K562 (cell line): ENCODE data around the gene PHLPP2. TPM values are rescaled to one million over a fixed set of nuclear protein-coding genes. Genes with fewer than 3 reads are reported as not detected.

Experiments
- ATAC-seq: fragments of 200-7000 bp; cut with Tn5 transposase; 3 replicates; pipeline ENCODE4 v1.9.1; 2020; ENCODE audit warnings: moderate library complexity
- BruUV-seq: library from RNA; stranded (reverse); fragments of 400-500 nt; replicated peaks from 2 replicates; lab custom pipeline; 2021; lab: Mats Ljungman, UMichigan
- CTCF ChIA-PET: fragments of 300-600 bp; formaldehyde crosslinking; extraction: SDS; loops from one replicate; lab custom pipeline; 2021; ENCODE audit warnings: low intra/inter-chr PET ratio; lab: Yijun Ruan, JAX
- POLR2A ChIA-PET: fragments of 300-600, 350-650 bp; sonication (Branson Sonifier 250); formaldehyde crosslinking; extraction: SDS; loops from one replicate; lab custom pipeline; 2021; ENCODE audit warnings: antibody characterized with exemption, inconsistent platforms; lab: Yijun Ruan, JAX
- DNase-seq, 4 experiments: peaks; one replicate each; pipeline versions ENCODE4 v3.0.0 to v3.0.0-alpha.2; 2011 to 2018; ENCODE audit warnings: low spot score in 3 of 4, mixed read lengths in 3 of 4; ENCODE audit errors: extremely low read depth in 1 of 4
- FAIRE-seq: peaks from 2 replicates; lab custom pipeline; 2011; peaks lifted over from hg19 to GRCh38; lab: Jason Lieb, UNC
- H2AFZ ChIP-seq: 2 replicates; pipeline ENCODE4 v1.6.0; 2011; ENCODE audit warnings: low read depth, low read length, control low read depth, inconsistent platforms
- H3K27ac ChIP-seq: fragments of 200-600 bp; 3 replicates; pipeline ENCODE4 v1.8.0; 2011; ENCODE audit warnings: low read depth, mild to moderate bottlenecking, control low read depth, inconsistent platforms, low read length, moderate library complexity, mixed read lengths; ENCODE audit errors: extremely low read depth
- H3K27me3 ChIP-seq, 2 experiments: fragments of 300-600 bp in 1 of 2; 2 replicates in 1 of 2; 3 replicates in 1 of 2; pipeline versions ENCODE4 v1.6.0 to v1.8.0; 2011; ENCODE audit warnings: inconsistent platforms in 2 of 2, low read length in 2 of 2, mild to moderate bottlenecking in 1 of 2, mixed read lengths in 1 of 2, moderate library complexity in 1 of 2; ENCODE audit not compliant: control insufficient read depth in 2 of 2, insufficient read depth in 2 of 2
- H3K36me3 ChIP-seq: fragments of 300-600 bp; 3 replicates; pipeline ENCODE4 v1.8.0; 2011; ENCODE audit warnings: mild to moderate bottlenecking, low read length, inconsistent platforms; ENCODE audit not compliant: control insufficient read depth, insufficient read depth
- H3K4me1 ChIP-seq, 2 experiments: fragments of 200-600 bp in 1 of 2; replicated peaks in 1 of 2; 2 replicates in 1 of 2; 3 replicates in 1 of 2; pipeline versions ENCODE4 v1.5.1 to v1.8.0; 2011; ENCODE audit warnings: inconsistent platforms in 2 of 2, low read length in 2 of 2, mild to moderate bottlenecking in 1 of 2, mixed read lengths in 1 of 2, moderate library complexity in 1 of 2; ENCODE audit not compliant: control insufficient read depth in 2 of 2, insufficient read depth in 2 of 2
- H3K4me2 ChIP-seq: 2 replicates; pipeline ENCODE4 v1.6.1; 2011; ENCODE audit warnings: low read length, control low read depth, inconsistent platforms, mixed read lengths; ENCODE audit not compliant: insufficient read depth
- H3K4me3 ChIP-seq: fragments of 200-600 bp; sonication (generic), shearing (Covaris generic); 2 replicates; pipeline ENCODE4 v1.5.1; 2016; ENCODE audit warnings: control low read depth, inconsistent platforms
- H3K79me2 ChIP-seq: fragments of 200-600 bp; 3 replicates; pipeline ENCODE4 v1.8.0; 2011; ENCODE audit warnings: low read length, inconsistent platforms; ENCODE audit not compliant: control insufficient read depth, insufficient read depth
- H3K9ac ChIP-seq, 2 experiments: 2 replicates each; pipeline versions ENCODE4 v1.6.0 to v1.6.1; 2011; ENCODE audit warnings: low read depth in 2 of 2, low read length in 2 of 2, control low read depth in 1 of 2, inconsistent platforms in 1 of 2, mild to moderate bottlenecking in 1 of 2, mixed read lengths in 1 of 2; ENCODE audit not compliant: insufficient read depth in 1 of 2
- H3K9me1 ChIP-seq: one replicate; pipeline ENCODE4 v1.6.0; 2011; ENCODE audit warnings: inconsistent platforms, mild to moderate bottlenecking, low read length, moderate library complexity; ENCODE audit not compliant: control insufficient read depth, insufficient read depth
- H3K9me3 ChIP-seq: replicated peaks from 2 replicates; pipeline ENCODE4 v1.5.1; 2011; ENCODE audit warnings: low read depth, low read length, inconsistent platforms; ENCODE audit not compliant: control insufficient read depth, insufficient read depth
- H4K20me1 ChIP-seq: replicated peaks from 2 replicates; pipeline ENCODE4 v1.6.1; 2011; ENCODE audit warnings: low read length, inconsistent platforms, mixed read lengths; ENCODE audit not compliant: control insufficient read depth, insufficient read depth
- KAT7 ChIP-seq: sonication (generic); formaldehyde crosslinking; IDR thresholded peaks from 2 replicates; pipeline ENCODE4 v1.8.0; 2022; ENCODE audit warnings: missing genetic modification reagents, mild to moderate bottlenecking, borderline replicate concordance
- KDM4B ChIP-seq, 2 experiments: fragments of 450-650 bp in 1 of 2; sonication (generic) in 1 of 2; IDR thresholded peaks; 2 replicates each; pipeline ENCODE4 v1.6.1; 2016 to 2017; ENCODE audit warnings: borderline replicate concordance in 2 of 2, antibody characterized with exemption in 1 of 2, low read depth in 1 of 2, mild to moderate bottlenecking in 1 of 2
- MCM3 ChIP-seq: fragments of 450-650 bp; IDR thresholded peaks from 2 replicates; pipeline ENCODE4 v1.6.1; 2016
- PML ChIP-seq: IDR thresholded peaks from 2 replicates; pipeline ENCODE4 v1.6.1; 2012; ENCODE audit warnings: low read length, inconsistent platforms
- RAD51 ChIP-seq: fragments of 450-650 bp; IDR thresholded peaks from 2 replicates; pipeline ENCODE4 v1.7.1; 2016; ENCODE audit warnings: low read depth, mild to moderate bottlenecking, borderline replicate concordance
- WGBS: fragments of 100-300 bp; shearing (Covaris generic); methylation state at CpG from one replicate; pipeline ENCODE4 v1.1.6; 2016; ENCODE audit warnings: low coverage, mixed read lengths; ENCODE audit not compliant: insufficient coverage; ENCODE audit errors: missing lambda C conversion rate; 5-methylcytosine and 5-hydroxymethylcytosine counted together
- in situ Hi-C: fragments of 300-500 bp; cut with MboI; formaldehyde crosslinking; loops from 4 replicates; pipeline ENCODE4 v1.15.0; 2018; ENCODE audit warnings: inconsistent platforms, mixed read lengths
- intact Hi-C: fragments of 100-400 bp; cut with micrococcal nuclease; formaldehyde crosslinking; loops from 2 replicates; pipeline ENCODE4 v1.14.2; 2022
- polyA plus RNA-seq, 8 experiments: library from polyadenylated mRNA; depleted of rRNA in 4 of 8; stranded (reverse) in 5 of 8; unstranded in 3 of 8; fragments of >200 nt; fragmentation: Nextera tagmentation in 2 of 8; fragmentation: Illumina TruSeq in 1 of 8; extraction: Ambion mirVana in 2 of 8; extraction: Trizol in 1 of 8; gene quantifications; 2 replicates each; pipeline versions ENCODE4 v1.2.1 to v1.2.3, GENCODE V29; 2011 to 2014; ENCODE audit warnings: inconsistent platforms in 1 of 8, missing spikeins in 1 of 8
- total RNA-seq, 7 experiments: library from RNA; depleted of rRNA in 6 of 7; stranded (reverse); fragments of >200 nt in 6 of 7; fragmentation: Illumina TruSeq in 2 of 7; extraction: Trizol in 2 of 7; gene quantifications; 2 replicates each; pipeline versions ENCODE4 v1.2.1 to v1.2.3, GENCODE V29; 2011 to 2021; ENCODE audit warnings: low replicate concordance in 1 of 7
- TF ChIP-seq, protein P1 (sequence below): sonication (generic); IDR thresholded peaks from 2 replicates; pipeline ENCODE4 v1.6.1; 2016
- TF ChIP-seq, protein P2 (sequence below): fragments of 200-800 bp; sonication (Bioruptor generic); IDR thresholded peaks from 2 replicates; pipeline ENCODE4 v1.6.1; 2017; ENCODE audit warnings: missing genetic modification characterization, missing compliant biosample characterization
- TF ChIP-seq, protein P3 (sequence below), 3 experiments: IDR thresholded peaks in 2 of 3; conservative IDR thresholded peaks in 1 of 3; 2 replicates each; pipeline ENCODE4 v1.5.1; 2011 to 2012; ENCODE audit warnings: low read length in 3 of 3, mild to moderate bottlenecking in 3 of 3, control low read depth in 2 of 3, improper control_type of control experiment in 1 of 3, inconsistent platforms in 1 of 3, low read depth in 1 of 3, mixed read lengths in 1 of 3, moderate library complexity in 1 of 3; ENCODE audit not compliant: insufficient read depth in 2 of 3

PHLPP2 gene
- total and polyA plus RNA-seq, 9 of the 15 experiments (the other 6 are each of a cell fraction or from before 2014, with no cell fraction given): 0.60 to 7.1 (median 2.6) TPM

DNA sequence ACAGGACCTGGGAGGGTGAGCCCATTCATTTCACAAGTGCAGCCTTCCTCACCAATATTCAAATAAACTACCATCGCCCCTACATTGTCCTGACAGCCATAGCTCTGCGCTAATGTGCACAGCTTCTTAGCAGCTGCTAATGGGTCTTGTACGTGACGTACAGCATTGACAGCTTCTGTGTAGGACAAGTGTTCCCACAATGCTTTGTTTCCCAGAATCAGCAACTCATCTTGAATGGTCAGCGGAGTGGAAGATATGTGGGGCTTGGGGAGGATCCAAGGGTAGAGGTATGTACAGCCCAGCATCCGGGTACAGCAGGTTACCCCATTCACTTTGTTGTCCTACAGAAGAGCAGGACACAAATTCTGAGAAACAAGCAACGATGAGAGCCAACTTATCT is 74.8 kb downstream of the PHLPP2 start (continued):
- no peak for TF ChIP-seq KDM4B (IDR thresholded peaks at IDR 0.05; ENCODE audit: borderline replicate concordance in 2 of 2, low read depth in 1 of 2)
- no peak for TF ChIP-seq KAT7 (CRISPR knock-in tag)
- TF ChIP-seq, protein P1, sequence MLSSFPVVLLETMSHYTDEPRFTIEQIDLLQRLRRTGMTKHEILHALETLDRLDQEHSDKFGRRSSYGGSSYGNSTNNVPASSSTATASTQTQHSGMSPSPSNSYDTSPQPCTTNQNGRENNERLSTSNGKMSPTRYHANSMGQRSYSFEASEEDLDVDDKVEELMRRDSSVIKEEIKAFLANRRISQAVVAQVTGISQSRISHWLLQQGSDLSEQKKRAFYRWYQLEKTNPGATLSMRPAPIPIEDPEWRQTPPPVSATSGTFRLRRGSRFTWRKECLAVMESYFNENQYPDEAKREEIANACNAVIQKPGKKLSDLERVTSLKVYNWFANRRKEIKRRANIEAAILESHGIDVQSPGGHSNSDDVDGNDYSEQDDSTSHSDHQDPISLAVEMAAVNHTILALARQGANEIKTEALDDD: no peak
- no peak for TF ChIP-seq MCM3
- TF ChIP-seq, protein P2, sequence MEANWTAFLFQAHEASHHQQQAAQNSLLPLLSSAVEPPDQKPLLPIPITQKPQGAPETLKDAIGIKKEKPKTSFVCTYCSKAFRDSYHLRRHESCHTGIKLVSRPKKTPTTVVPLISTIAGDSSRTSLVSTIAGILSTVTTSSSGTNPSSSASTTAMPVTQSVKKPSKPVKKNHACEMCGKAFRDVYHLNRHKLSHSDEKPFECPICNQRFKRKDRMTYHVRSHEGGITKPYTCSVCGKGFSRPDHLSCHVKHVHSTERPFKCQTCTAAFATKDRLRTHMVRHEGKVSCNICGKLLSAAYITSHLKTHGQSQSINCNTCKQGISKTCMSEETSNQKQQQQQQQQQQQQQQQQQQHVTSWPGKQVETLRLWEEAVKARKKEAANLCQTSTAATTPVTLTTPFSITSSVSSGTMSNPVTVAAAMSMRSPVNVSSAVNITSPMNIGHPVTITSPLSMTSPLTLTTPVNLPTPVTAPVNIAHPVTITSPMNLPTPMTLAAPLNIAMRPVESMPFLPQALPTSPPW (CRISPR knock-in tag): no peak
- no peak for TF ChIP-seq RAD51

DNA sequence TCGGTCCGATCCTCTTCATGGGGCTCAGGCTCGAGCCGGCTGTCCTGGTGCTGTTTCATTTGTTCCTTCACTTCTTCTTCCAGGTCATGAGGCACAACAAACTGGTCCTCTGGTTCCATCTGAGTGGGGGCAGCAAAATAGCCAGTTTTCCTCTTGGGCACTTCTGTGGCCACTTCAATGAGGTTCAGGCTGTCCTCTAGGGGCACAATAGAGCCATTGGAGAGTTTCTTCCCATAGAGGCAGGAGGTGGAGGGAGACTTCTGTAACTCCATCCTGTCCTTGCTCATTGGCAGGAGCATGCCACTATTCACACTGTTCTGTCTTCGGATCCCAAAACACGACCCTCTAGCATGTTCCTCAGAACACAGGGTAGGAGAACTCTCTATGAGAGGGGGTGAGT is 75.6 kb downstream of the PHLPP2 start:
- Histone ChIP-seq H3K4me3 (no peak overlapping the region), H2AFZ (no peak overlapping the region), H3K9me1 (no peaks in the 10 kb centered on the region)
- FAIRE-seq: peak; percentile 40
- ChIA-PET CTCF (no interaction called here), POLR2A (no interaction called here)
- TF ChIP-seq PML: no peak
- TF ChIP-seq, protein P3, sequence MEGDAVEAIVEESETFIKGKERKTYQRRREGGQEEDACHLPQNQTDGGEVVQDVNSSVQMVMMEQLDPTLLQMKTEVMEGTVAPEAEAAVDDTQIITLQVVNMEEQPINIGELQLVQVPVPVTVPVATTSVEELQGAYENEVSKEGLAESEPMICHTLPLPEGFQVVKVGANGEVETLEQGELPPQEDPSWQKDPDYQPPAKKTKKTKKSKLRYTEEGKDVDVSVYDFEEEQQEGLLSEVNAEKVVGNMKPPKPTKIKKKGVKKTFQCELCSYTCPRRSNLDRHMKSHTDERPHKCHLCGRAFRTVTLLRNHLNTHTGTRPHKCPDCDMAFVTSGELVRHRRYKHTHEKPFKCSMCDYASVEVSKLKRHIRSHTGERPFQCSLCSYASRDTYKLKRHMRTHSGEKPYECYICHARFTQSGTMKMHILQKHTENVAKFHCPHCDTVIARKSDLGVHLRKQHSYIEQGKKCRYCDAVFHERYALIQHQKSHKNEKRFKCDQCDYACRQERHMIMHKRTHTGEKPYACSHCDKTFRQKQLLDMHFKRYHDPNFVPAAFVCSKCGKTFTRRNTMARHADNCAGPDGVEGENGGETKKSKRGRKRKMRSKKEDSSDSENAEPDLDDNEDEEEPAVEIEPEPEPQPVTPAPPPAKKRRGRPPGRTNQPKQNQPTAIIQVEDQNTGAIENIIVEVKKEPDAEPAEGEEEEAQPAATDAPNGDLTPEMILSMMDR (IDR thresholded peaks at IDR 0.05 in 2 of 3, conservative IDR thresholded peaks at IDR 0.05 in 1 of 3; ENCODE audit: insufficient read depth in 2 of 3, low read depth in 1 of 3, low read length in 3 of 3): peak; percentile 41 to 63 (median 52); a peak in 5 of 6 replicates
- TF ChIP-seq, all 486 proteins: peak for 1
- Histone ChIP-seq H3K9me3 (no peaks in the 10 kb centered on the region), H3K79me2 (no peaks in the 10 kb centered on the region), H3K4me1 (no peaks in the 10 kb centered on the region), H3K9ac (no peak overlapping the region), H3K27me3 (no peaks in the 10 kb centered on the region), H3K4me2 (no peak overlapping the region), H3K36me3 (peaks cover 12% of the 10 kb centered on the region), H4K20me1 (no peaks in the 10 kb centered on the region), H3K27ac (no peak overlapping the region)
- intact Hi-C loops: loop anchor here (10.0 kb wide), 1 partner anchor 96 kb away; no protein-coding TSS in a partner anchor
- in situ Hi-C loops: no loop called here
- ATAC-seq (peak; percentile 82), DNase-seq (no peak)
- BruUV-seq: no TSS peak
- 62% methylated on average over 6 of the region's 6 CpGs for WGBS
